KBM-7 (cell line): ENCODE results near the gene ATP5ME.

ENCODE experiments used
- DNase-seq: peaks from one replicate; pipeline ENCODE4 v3.0.0-alpha.2; 2015
- in situ Hi-C: fragments of 300-500 bp; cut with MboI; formaldehyde crosslinking; loops from 2 replicates; pipeline ENCODE4 v1.14.3; 2020; ENCODE audit warnings: low sequenced_read_pairs, low pct_unique_long_range_greater_than_20kb, mixed read lengths

Gene ATP5ME

DNA sequence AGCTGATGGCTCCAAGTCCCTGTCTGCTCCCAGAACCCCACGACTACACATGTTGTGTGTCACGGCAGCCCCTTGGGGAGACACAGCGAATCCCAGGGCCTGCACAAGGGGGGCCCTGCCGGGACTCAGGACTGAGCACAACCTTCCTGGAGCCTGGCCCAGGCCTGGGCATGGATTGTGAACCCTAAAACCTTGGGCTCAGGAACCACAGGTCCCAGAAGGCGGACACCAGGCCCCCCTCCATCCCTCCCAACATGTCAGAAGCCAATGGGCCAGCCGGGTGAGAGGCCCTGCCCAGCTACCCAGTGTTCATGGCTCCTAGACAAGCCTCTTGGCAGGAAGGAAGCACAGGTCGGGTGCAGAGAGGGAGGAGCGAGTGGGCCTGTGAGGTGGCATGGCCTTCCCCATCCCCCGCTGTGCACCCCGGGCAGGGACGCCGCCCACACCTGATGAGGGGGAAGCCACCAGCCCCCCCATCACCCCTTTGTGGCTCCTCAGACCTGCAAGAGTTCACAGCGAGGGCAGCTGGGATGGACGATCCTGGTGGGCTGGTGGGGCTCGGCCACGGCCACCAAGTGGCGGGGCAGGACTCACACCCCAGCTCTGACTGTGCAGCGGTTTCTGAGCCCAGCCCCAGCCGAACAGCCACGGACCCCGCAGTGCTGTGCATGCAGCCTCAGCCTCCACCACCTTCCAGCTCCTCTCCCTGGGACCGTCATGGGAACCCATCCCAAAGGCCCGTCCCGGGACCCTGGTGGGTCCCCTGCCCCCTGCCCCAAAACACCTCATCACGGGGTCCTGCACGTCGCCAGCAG, 45.0 kb downstream of the ATP5ME start:
- in situ Hi-C loops: no loop called here
- DNase-seq: no peak

DNA sequence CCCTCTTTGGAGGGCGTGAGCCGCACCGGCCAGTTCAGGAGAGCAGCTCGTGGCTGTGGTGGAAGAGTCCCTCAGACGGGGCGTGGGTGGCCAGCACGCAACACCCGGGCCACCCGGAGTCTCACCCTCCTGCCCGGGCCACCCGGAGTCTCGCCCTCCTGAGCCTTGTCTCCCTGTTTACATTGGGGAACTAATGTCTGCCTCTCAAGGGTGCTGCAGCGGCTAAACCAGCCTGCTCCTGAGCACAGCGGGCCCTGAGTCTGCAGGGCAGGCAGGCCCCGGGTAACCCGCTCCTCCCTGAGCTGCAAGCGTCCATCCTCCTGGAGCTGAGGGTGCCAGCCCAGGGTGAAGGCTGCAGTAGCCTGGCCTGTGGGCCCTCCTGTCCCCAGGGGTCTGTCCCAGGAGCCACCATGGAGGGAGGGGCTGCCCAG, 45.8 kb downstream of the ATP5ME start:
- DNase-seq: no peak

DNA sequence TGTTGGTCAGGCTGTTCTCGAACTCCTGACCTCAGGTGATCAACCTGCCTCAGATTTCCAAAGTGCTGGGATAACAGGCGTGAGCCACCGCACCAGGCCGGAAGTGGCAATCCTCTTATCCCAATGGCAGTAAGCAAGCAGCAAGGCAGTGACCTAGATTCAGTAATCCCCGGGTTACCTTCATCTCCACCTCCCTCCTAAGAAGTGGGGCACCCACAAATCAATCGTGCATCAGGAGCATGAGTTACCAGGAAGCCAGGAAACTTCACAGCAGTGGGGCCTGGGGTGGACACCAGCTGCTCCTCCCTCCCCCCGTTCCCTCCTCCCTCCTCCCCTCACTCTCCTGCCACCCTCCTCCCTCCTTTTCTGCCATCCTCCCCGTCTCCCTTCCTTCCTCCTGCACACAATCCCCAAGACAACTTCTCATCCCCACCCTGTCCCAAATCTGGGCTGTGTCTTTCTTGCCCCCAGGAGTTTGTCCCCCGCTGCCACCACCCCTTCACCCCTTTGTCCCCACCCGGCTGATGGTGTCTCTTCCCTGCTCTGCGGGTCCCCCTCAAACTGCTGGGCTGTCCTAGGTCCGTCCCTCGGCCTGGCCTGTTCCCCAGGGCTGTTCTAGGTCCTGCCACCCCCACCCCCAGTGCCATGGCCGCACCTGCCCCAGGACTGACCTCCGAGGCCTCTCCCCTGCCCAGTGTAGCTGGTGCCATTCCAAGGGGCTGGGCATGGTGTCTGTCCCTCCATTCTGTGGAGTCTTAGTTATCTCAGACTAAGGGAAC, 46.5 kb downstream of the ATP5ME start:
- DNase-seq: no peak
- in situ Hi-C loops: no loop called here

More for the DNA sequence above, 45.8 kb downstream of the ATP5ME start:
- in situ Hi-C loops: no loop called here

DNA sequence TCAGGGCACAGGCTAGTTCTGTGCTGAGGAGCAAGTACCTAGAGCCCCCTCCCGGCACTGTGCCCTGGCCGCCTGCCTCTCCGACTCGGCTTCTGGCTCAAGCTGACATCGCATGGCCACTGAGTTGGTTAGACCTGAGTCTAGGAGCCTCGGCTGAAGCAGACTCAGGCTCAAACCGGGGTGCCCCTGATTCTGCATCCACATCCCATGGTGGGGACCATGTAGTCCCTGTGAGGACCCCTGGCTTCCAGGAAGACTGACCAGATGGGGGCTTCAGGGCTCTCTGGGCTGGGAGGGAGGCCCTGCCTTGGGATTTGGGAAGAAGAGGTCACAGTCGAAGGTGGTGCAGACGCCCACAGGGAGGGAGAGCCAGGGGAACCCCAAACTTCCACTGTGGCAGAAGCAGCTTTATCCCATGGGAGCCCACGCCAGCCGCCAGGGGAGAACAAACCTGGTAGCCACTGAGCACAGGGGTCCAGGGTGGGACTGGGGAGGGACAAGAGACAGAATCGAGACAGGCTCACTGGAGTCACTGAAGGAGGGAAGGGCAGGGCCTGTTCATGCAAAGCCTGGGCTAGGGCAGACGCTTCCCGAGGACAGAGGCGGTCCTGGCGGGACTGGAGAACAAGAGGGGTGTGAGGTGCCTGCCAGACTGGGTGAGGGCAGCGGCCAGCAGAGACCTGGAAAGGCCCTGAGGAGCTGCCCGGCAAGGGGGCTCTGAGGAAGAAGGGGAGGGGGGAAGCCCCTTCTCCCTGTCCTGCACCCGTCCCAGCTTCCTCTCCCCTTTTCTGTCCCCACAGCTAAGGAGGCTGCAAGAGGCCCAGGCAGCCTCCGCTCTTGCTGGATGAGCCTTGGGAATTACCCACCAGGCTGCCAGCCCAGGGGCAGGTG, 47.6 kb downstream of the ATP5ME start:
- no peak for DNase-seq
- in situ Hi-C loops: no loop called here

DNA sequence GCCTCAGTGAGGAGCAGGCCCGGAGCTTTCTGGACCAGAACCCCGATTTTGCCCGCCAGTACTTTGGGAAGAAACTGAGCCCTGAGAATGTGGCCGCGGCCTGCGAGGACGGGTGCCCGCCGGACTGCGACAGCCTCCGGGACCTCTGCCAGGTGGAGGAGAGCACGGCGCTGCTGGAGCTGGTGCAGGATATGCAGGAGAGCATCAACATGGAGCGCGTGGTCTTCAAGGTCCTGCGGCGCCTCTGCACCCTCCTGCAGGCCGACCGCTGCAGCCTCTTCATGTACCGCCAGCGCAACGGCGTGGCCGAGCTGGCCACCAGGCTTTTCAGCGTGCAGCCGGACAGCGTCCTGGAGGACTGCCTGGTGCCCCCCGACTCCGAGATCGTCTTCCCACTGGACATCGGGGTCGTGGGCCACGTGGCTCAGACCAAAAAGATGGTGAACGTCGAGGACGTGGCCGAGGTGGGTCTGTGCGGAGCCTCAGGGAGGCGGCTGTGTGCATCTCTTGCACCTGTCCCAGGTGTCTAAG, 48.4 kb downstream of the ATP5ME start:
- DNase-seq: no peak
- in situ Hi-C loops: no loop called here

DNA sequence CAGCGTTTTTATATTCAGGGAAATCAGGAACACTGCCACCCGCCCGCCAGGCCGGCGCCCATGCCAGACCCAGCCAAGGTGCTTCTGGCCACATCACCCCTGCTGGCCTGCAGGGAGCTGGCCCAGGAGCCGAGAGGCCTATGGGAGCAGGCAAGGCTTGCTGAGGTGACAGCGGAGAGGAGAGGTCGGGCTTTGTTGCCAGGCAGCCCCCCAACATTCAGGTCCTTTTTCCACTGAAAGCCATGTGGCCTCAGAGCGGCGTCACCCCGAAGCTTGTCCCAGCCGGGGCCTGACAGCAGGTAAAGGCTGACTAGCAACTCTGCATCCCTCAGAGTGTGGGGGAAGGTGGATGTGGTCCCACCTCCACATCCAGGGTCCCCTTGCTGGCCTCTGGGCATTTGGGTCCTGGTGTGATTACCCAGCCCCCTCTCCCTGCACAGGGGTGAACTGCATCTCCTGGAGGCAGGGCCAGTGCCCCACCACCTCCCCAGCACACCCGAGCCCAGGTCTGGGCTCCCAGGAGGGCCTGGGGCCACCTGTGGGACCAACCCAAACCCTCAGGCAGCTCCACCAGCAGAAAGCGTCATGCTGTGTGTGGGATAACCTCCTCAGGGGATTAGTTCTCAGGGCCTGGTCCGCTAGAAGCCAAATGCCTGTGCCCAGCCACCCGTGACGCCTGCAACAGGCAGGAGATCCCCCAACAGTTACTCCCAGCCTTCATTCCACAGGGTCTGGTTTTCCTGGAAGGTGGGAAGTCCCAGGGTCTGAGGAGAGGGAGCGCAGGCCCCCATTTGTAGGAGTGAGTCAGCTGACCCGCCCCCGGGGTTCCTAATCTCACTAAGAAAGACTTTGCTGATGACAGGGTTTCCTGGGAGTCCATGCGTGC, 49.1 kb downstream of the ATP5ME start, which contains the start of gene PDE6B:
TSS of gene PDE6B (plus strand) at position 869 of the 886 bp plus-strand sequence. CDS start 54 bp downstream, outside the sequence.
- DNase-seq: no peak
- in situ Hi-C loops: no loop called here

DNA sequence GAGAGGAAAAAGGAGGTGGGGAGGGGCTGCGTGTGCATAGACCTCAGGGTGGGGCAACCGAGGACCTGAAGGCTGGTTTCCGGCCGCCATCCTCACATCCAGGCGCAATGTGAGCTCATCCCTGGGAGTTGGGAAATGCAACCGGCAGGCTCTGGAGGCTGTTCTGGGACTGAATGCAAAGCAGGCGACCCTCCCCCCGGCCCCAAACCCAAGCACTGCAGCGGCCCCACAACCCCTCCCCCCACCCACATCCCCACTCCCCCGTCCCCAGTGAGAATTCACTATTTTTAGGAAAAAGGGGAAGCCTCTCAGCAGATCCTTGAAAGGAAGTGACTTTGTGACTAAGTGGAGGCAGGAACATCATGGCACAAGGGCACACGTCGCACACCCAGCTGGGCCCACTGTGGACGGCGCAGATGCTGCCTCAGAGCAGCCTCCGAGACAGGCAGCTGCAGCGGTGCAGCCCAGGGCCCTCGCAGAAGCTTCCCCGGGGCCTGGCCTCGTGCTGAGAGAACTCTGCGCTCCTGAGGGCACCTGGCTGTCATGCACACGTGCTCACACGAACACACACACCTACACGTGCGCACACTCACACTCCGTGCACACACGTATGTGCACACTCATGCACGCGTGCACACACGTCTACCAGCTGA, 50.0 kb downstream of the ATP5ME start:
- DNase-seq: no peak
- in situ Hi-C loops: no loop called here

DNA sequence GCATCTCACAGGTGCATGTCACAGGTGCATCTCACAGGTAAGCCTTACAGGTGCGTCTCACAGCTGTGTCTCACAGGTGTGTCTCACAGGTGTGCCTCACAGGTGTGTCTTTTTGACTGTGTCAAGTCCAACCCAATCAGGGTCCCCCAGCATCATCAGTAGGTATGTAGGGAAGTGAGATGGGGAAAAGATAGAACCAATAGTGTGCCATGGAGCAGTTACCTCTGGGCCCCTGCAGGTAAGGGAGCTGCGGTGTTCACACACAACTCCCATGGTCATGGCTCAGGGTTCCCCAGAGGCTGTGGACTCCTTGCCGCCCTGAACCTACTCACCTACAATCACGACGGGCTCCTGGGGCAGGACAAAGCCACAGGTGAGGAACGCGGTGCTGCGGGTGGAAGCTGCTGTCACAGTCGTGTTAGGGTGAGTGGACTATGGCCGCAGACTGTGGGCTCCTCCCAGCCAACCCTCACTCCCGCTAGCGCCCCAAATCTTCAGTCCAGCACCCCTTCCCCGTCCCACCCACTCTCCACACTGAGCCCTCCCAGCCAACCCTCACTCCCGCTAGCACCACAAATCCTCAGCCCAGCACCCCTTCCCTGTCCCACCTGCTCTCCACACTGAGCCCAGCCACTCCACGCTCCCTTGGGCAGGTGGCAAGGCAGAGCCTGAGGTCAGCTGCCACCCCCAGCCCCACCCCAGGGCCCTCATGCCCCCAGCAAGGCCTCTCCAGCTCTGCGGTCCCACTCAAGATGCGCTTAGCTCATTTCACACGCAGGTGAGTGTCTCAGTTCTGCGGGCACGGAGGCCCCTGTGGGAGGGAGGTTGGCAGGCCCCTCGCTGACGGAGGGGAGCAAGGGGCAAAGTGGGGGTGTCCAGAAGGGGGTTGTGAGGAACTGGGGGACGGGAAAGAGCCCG, 50.8 kb downstream of the ATP5ME start:
- in situ Hi-C loops: no loop called here
- no peak for DNase-seq
